Measurements from ENCODE around the gene AARS1.

DNA sequence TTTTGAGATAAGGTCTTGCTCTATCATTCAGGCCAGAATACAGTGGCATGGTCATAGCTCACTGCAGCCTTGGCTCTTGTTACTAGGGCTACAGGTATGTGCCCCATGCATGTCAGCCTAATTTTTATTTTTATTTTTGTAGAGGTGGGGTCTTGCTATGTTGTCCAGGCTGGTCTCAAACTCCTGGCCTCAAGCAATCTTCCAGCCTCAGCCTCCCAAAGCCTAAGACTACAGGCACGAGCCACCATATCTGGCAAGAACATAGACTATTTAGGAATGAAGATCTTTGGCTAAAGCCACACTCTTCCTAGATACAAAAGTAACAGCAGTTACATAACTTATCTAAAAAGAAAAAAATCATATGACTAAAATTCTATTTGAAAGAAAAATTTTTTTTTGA lies 41.8 kb upstream of the AARS1 start:
- TF ChIP-seq POU5F1 (IDR thresholded peaks at IDR 0.05; ENCODE audit: low read depth, low read length) (no peak), TEAD4 (IDR thresholded peaks at IDR 0.05; ENCODE audit: low read depth, low read length) (no peak), ZNF274 (IDR thresholded peaks at IDR 0.05; ENCODE audit: borderline replicate concordance, extremely low read depth, low read length) (no peak), EZH2 (IDR thresholded peaks at IDR 0.05; ENCODE audit: low read depth, low read length, severe bottlenecking) (no peak), POLR2A (IDR thresholded peaks at IDR 0.05; ENCODE audit: control extremely low read depth in 1 of 2, low read depth in 2 of 2, low read length in 2 of 2) (no peak), RBBP5 (IDR thresholded peaks at IDR 0.05; ENCODE audit: borderline replicate concordance, low read depth, low read length) (no peak), CREB1 (IDR thresholded peaks at IDR 0.05) (no peak)
- TF ChIP-seq, protein P1, sequence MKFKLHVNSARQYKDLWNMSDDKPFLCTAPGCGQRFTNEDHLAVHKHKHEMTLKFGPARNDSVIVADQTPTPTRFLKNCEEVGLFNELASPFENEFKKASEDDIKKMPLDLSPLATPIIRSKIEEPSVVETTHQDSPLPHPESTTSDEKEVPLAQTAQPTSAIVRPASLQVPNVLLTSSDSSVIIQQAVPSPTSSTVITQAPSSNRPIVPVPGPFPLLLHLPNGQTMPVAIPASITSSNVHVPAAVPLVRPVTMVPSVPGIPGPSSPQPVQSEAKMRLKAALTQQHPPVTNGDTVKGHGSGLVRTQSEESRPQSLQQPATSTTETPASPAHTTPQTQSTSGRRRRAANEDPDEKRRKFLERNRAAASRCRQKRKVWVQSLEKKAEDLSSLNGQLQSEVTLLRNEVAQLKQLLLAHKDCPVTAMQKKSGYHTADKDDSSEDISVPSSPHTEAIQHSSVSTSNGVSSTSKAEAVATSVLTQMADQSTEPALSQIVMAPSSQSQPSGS (IDR thresholded peaks at IDR 0.05; ENCODE audit: low read length), result no peak
- TF ChIP-seq, protein P2, sequence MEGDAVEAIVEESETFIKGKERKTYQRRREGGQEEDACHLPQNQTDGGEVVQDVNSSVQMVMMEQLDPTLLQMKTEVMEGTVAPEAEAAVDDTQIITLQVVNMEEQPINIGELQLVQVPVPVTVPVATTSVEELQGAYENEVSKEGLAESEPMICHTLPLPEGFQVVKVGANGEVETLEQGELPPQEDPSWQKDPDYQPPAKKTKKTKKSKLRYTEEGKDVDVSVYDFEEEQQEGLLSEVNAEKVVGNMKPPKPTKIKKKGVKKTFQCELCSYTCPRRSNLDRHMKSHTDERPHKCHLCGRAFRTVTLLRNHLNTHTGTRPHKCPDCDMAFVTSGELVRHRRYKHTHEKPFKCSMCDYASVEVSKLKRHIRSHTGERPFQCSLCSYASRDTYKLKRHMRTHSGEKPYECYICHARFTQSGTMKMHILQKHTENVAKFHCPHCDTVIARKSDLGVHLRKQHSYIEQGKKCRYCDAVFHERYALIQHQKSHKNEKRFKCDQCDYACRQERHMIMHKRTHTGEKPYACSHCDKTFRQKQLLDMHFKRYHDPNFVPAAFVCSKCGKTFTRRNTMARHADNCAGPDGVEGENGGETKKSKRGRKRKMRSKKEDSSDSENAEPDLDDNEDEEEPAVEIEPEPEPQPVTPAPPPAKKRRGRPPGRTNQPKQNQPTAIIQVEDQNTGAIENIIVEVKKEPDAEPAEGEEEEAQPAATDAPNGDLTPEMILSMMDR (IDR thresholded peaks at IDR 0.05; ENCODE audit: control extremely low read depth in 1 of 3, insufficient read depth in 1 of 3, low read depth in 1 of 3, low read length in 3 of 3), result no peak
- TF ChIP-seq, protein P3, sequence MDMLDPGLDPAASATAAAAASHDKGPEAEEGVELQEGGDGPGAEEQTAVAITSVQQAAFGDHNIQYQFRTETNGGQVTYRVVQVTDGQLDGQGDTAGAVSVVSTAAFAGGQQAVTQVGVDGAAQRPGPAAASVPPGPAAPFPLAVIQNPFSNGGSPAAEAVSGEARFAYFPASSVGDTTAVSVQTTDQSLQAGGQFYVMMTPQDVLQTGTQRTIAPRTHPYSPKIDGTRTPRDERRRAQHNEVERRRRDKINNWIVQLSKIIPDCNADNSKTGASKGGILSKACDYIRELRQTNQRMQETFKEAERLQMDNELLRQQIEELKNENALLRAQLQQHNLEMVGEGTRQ (IDR thresholded peaks at IDR 0.05; ENCODE audit: low read length), result no peak

All from H1 (cell line).